ENCODE results near the gene MBP.

Gene MBP

GRCh38 chr18:77076111-77076510, 56.5 kb downstream of the MBP start:
- ChIA-PET POLR2A (no interaction called here), CTCF (no interaction called here)
- TF ChIP-seq PKNOX1 (IDR thresholded peaks at IDR 0.05), result no peak
- no peak for TF ChIP-seq SUZ12 (IDR thresholded peaks at IDR 0.05)
- TF ChIP-seq L3MBTL2 (conservative IDR thresholded peaks at IDR 0.05), result no peak
- TF ChIP-seq ARNT (IDR thresholded peaks at IDR 0.05), result no peak
- TF ChIP-seq LEF1 (IDR thresholded peaks at IDR 0.05; ENCODE audit: borderline replicate concordance), result no peak
- TF ChIP-seq FOXA1 (IDR thresholded peaks at IDR 0.05), result no peak
- no peak for TF ChIP-seq HDGF (IDR thresholded peaks at IDR 0.05; ENCODE audit: borderline replicate concordance)
- no peak for TF ChIP-seq ZNF384 (IDR thresholded peaks at IDR 0.05)
- no peak for TF ChIP-seq FOXK2 (IDR thresholded peaks at IDR 0.05)
- no peak for TF ChIP-seq TARDBP (IDR thresholded peaks at IDR 0.05)
- TF ChIP-seq ELF4 (IDR thresholded peaks at IDR 0.05), result no peak
- no peak for TF ChIP-seq FOXM1 (IDR thresholded peaks at IDR 0.05; ENCODE audit: borderline replicate concordance)
- TF ChIP-seq CTBP1 (IDR thresholded peaks at IDR 0.05; ENCODE audit: borderline replicate concordance), result no peak
- TF ChIP-seq NFRKB (IDR thresholded peaks at IDR 0.05), result no peak
- no peak for TF ChIP-seq SP1 (IDR thresholded peaks at IDR 0.05)
- no peak for TF ChIP-seq BHLHE40 (IDR thresholded peaks at IDR 0.05; ENCODE audit: borderline replicate concordance)
- DNase-seq (ENCODE audit: extremely low spot score), result no peak

GRCh38 chr18:77074431-77074830, 58.2 kb downstream of the MBP start:
- ChIA-PET POLR2A (no interaction called here), CTCF (no interaction called here)
- TF ChIP-seq FOXA1 (IDR thresholded peaks at IDR 0.05) (no peak), ARNT (IDR thresholded peaks at IDR 0.05) (no peak), PKNOX1 (IDR thresholded peaks at IDR 0.05) (no peak), LEF1 (IDR thresholded peaks at IDR 0.05; ENCODE audit: borderline replicate concordance) (no peak), NFRKB (IDR thresholded peaks at IDR 0.05) (no peak), ELF4 (IDR thresholded peaks at IDR 0.05) (no peak), CTBP1 (IDR thresholded peaks at IDR 0.05; ENCODE audit: borderline replicate concordance) (no peak), SUZ12 (IDR thresholded peaks at IDR 0.05) (no peak), BHLHE40 (IDR thresholded peaks at IDR 0.05; ENCODE audit: borderline replicate concordance) (no peak), L3MBTL2 (conservative IDR thresholded peaks at IDR 0.05) (no peak)
- no peak for DNase-seq (ENCODE audit: extremely low spot score)

- ChIA-PET CTCF (no interaction called here), POLR2A (no interaction called here)
- no peak for DNase-seq (ENCODE audit: extremely low spot score)
- TF ChIP-seq L3MBTL2 (conservative IDR thresholded peaks at IDR 0.05), result no peak
- no peak for TF ChIP-seq PKNOX1 (IDR thresholded peaks at IDR 0.05)
- TF ChIP-seq FOXA1 (IDR thresholded peaks at IDR 0.05), result no peak
- no peak for TF ChIP-seq LEF1 (IDR thresholded peaks at IDR 0.05; ENCODE audit: borderline replicate concordance)
Observed at GRCh38 chr18:77073336-77074093, 59.1 kb downstream of the MBP start.

GRCh38 chr18:77072566-77072965, 60.0 kb downstream of the MBP start:
- DNase-seq (ENCODE audit: extremely low spot score), result no peak
- ChIA-PET CTCF (interaction anchor here (0.8 kb wide), 1 partner anchor 58 kb away, joined by 3 read pairs; no protein-coding TSS in a partner anchor), POLR2A (no interaction called here)
- TF ChIP-seq FOXA1 (IDR thresholded peaks at IDR 0.05) (no peak), CTBP1 (IDR thresholded peaks at IDR 0.05; ENCODE audit: borderline replicate concordance) (no peak), BHLHE40 (IDR thresholded peaks at IDR 0.05; ENCODE audit: borderline replicate concordance) (no peak), LEF1 (IDR thresholded peaks at IDR 0.05; ENCODE audit: borderline replicate concordance) (no peak), SUZ12 (IDR thresholded peaks at IDR 0.05) (no peak), SP1 (IDR thresholded peaks at IDR 0.05) (no peak), ARNT (IDR thresholded peaks at IDR 0.05) (no peak)

GRCh38 chr18:77071711-77072292, 60.8 kb downstream of the MBP start:
- CTCF ChIA-PET, result interaction anchor here (0.8 kb wide), 1 partner anchor 59 kb away, joined by 3 read pairs; no protein-coding TSS in a partner anchor
- POLR2A ChIA-PET, result no interaction called here
- DNase-seq (ENCODE audit: extremely low spot score), result no peak
- TF ChIP-seq ARNT (IDR thresholded peaks at IDR 0.05) (no peak), HDGF (IDR thresholded peaks at IDR 0.05; ENCODE audit: borderline replicate concordance) (no peak), FOXA1 (IDR thresholded peaks at IDR 0.05) (no peak), LEF1 (IDR thresholded peaks at IDR 0.05; ENCODE audit: borderline replicate concordance) (no peak), CTBP1 (IDR thresholded peaks at IDR 0.05; ENCODE audit: borderline replicate concordance) (no peak), L3MBTL2 (conservative IDR thresholded peaks at IDR 0.05) (no peak), SP1 (IDR thresholded peaks at IDR 0.05) (no peak), FOXK2 (IDR thresholded peaks at IDR 0.05) (no peak), ZNF384 (IDR thresholded peaks at IDR 0.05) (no peak), PKNOX1 (IDR thresholded peaks at IDR 0.05) (no peak), TARDBP (IDR thresholded peaks at IDR 0.05) (no peak), ELF4 (IDR thresholded peaks at IDR 0.05) (no peak), FOXM1 (IDR thresholded peaks at IDR 0.05; ENCODE audit: borderline replicate concordance) (no peak), SUZ12 (IDR thresholded peaks at IDR 0.05) (no peak), NFRKB (IDR thresholded peaks at IDR 0.05) (no peak), BHLHE40 (IDR thresholded peaks at IDR 0.05; ENCODE audit: borderline replicate concordance) (no peak)
